ENCODE measurements around the gene DCP2.

GRCh38 chr5:112957036-112957808, 19.4 kb upstream of the DCP2 start:
- TF ChIP-seq, protein P1, sequence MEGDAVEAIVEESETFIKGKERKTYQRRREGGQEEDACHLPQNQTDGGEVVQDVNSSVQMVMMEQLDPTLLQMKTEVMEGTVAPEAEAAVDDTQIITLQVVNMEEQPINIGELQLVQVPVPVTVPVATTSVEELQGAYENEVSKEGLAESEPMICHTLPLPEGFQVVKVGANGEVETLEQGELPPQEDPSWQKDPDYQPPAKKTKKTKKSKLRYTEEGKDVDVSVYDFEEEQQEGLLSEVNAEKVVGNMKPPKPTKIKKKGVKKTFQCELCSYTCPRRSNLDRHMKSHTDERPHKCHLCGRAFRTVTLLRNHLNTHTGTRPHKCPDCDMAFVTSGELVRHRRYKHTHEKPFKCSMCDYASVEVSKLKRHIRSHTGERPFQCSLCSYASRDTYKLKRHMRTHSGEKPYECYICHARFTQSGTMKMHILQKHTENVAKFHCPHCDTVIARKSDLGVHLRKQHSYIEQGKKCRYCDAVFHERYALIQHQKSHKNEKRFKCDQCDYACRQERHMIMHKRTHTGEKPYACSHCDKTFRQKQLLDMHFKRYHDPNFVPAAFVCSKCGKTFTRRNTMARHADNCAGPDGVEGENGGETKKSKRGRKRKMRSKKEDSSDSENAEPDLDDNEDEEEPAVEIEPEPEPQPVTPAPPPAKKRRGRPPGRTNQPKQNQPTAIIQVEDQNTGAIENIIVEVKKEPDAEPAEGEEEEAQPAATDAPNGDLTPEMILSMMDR (IDR thresholded peaks at IDR 0.05), result no peak
- TF ChIP-seq POLR2AphosphoS5 (IDR thresholded peaks at IDR 0.05; ENCODE audit: insufficient read depth in 1 of 2, low read depth in 1 of 2), result no peak
- no peak for TF ChIP-seq POLR2A (IDR thresholded peaks at IDR 0.05)

Measured in vagina (tissue), 2 donors.